Vagina (tissue), 2 donors: ENCODE measurements around the gene APOL5. TPM values are rescaled to one million over a fixed set of nuclear protein-coding genes. Genes with fewer than 3 reads are reported as not detected.

Source experiments
- DNase-seq, 2 donors: peaks; one replicate each; pipeline ENCODE4 v3.0.0-alpha.2; 2017; ENCODE audit errors: extremely low spot score in 2 of 2
- H3K27ac ChIP-seq: fragments of 200-600 bp; sonication (generic); one replicate; pipeline ENCODE4 v1.5.1; 2019
- H3K27me3 ChIP-seq: fragments of 200-600 bp; sonication (generic); one replicate; pipeline ENCODE4 v1.5.1; 2019
- H3K36me3 ChIP-seq, 2 donors: fragments of 200-600 bp; sonication (generic); one replicate each; pipeline ENCODE4 v1.5.1; 2017 to 2019
- H3K4me1 ChIP-seq: fragments of 200-600 bp; sonication (generic); one replicate; pipeline ENCODE4 v1.5.1; 2019
- H3K4me3 ChIP-seq, 2 donors: fragments of 200-600 bp; sonication (generic); 1 replicate in 1 of 2; 2 replicates in 1 of 2; pipeline ENCODE4 v1.5.1; 2016 to 2019
- H3K9me3 ChIP-seq: fragments of 200-600 bp; sonication (generic); one replicate; pipeline ENCODE4 v1.5.1; 2019
- CTCF ChIP-seq, 3 experiments: fragments of 450-650 bp in 2 of 3; fragments of 200-600 bp in 1 of 3; sonication (generic) in 1 of 3; IDR thresholded peaks; one replicate each; pipeline ENCODE4 v1.5.1; 2017 to 2019; ENCODE audit warnings: antibody characterized with exemption in 3 of 3, mild to moderate bottlenecking in 2 of 3, moderate library complexity in 2 of 3
- POLR2A ChIP-seq, 2 donors: fragments of 450-650 bp; IDR thresholded peaks; one replicate each; pipeline ENCODE4 v1.6.1; 2017; ENCODE audit warnings: antibody characterized with exemption in 2 of 2, mild to moderate bottlenecking in 2 of 2, moderate library complexity in 2 of 2
- POLR2AphosphoS5 ChIP-seq, 2 donors: sonication (generic); formaldehyde crosslinking; IDR thresholded peaks; one replicate each; pipeline ENCODE4 v1.9.0; 2017; ENCODE audit warnings: antibody characterized with exemption in 2 of 2, mild to moderate bottlenecking in 2 of 2, low read depth in 1 of 2; ENCODE audit not compliant: insufficient read depth in 1 of 2
- intact Hi-C: fragments of 100-400 bp; cut with DNase I; formaldehyde crosslinking; loops from one replicate; pipeline ENCODE4 v1.15.1; 2023
- total RNA-seq: library from RNA; depleted of rRNA; stranded (reverse); fragments of >200 nt; gene quantifications from one replicate; pipeline ENCODE4 v1.2.3, GENCODE V29; 2016

APOL5 gene
- total RNA-seq, 1 donor from 2014 or later: not detected

DNA sequence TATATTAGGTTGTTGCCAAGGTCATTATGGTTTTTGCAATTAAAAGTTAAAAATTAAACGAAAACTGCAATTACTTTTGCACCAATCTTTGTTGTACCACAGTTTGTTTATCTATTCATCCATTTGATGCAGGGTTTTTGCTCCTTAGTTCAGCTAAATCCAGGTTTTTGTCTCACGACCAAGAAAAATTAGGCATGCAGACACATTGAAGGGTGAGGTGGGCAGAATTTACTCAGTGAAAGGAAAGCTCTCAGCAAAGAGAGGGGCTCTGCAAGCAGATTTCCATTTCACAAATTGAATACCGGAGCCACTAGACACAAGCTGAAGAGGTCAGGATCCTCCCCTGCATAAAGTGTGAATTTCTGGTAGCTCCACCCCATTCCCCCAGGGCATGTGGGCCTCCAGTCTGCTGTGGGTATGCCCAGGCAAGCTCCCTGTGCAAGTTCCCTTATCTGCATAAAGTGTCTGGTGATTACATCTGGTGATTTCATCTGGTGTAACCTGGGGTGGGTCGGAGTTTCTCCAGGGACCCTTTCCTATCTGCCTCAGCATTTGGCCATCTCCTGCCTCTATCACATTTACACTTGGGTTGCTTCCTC is 36.1 kb upstream of the APOL5 start:
- no peak for TF ChIP-seq POLR2AphosphoS5 (IDR thresholded peaks at IDR 0.05; ENCODE audit: insufficient read depth in 1 of 2, low read depth in 1 of 2)
- no peak for TF ChIP-seq POLR2A (IDR thresholded peaks at IDR 0.05)
- TF ChIP-seq CTCF (IDR thresholded peaks at IDR 0.05): no peak
- intact Hi-C loops: no loop called here
- no peak overlapping the region for H3K27ac ChIP-seq
- H3K4me3 ChIP-seq: no peak overlapping the region
- peak in 1 of 2 donors; percentile 29 for DNase-seq
- H3K27me3 ChIP-seq: no peaks in the 10 kb centered on the region
- H3K9me3 ChIP-seq: no peaks in the 10 kb centered on the region
- no peaks in the 10 kb centered on the region for H3K4me1 ChIP-seq
- H3K36me3 ChIP-seq: no peaks in the 10 kb centered on the region

DNA sequence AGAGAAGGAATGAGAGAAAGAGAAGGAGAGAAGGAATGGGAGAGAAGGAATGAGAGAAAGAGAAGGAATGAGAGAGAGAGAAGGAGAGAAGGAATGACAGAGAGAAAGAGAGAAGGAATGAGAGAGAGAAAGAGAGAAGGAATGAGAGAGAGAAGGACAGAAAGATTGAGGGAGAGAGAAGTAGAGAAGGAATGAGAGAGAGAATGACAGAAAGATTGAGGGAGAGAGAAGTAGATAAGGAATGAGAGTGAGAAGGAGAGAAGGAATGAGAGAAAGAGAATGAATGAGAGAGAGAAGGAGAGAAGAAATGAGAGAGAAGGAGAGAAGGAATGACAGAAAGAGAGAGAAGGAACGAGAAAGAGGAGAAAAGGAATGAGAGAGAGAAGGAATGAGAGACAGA is 34.1 kb upstream of the APOL5 start:
- Histone ChIP-seq H3K27ac (no peak overlapping the region), H3K4me1 (no peaks in the 10 kb centered on the region), H3K4me3 (no peak overlapping the region), H3K27me3 (no peaks in the 10 kb centered on the region), H3K36me3 (no peaks in the 10 kb centered on the region), H3K9me3 (no peaks in the 10 kb centered on the region)
- DNase-seq: no peak
- TF ChIP-seq CTCF (IDR thresholded peaks at IDR 0.05): no peak
- no peak for TF ChIP-seq POLR2AphosphoS5 (IDR thresholded peaks at IDR 0.05; ENCODE audit: insufficient read depth in 1 of 2, low read depth in 1 of 2)
- TF ChIP-seq POLR2A (IDR thresholded peaks at IDR 0.05): no peak
- intact Hi-C loops: no loop called here

DNA sequence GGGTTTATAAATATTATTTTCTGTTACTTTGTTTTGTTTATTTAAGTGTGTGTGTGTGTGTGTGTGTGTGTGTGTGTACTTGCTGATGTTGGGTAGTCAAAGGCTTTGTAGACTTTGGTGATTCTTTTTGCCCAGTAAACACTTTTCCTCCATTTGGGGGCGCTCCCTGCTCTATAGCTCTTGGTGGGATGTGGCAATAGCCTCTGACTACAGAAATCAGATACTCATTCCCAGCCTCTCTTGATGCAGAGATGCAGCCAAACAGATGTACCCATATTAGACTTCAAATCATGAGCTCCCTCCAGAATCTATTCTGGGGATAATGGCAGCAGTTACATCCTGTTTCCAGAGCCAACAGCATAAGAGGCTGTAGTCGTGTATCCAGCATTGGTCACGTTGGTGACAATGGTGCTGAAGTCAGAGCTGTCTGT is 33.4 kb upstream of the APOL5 start:
- intact Hi-C loops: no loop called here
- no peaks in the 10 kb centered on the region for H3K9me3 ChIP-seq

GRCh38 chr22:35684732-35685131 is 32.9 kb upstream of the APOL5 start:
- Histone ChIP-seq H3K4me1 (no peaks in the 10 kb centered on the region), H3K4me3 (no peak overlapping the region), H3K27ac (no peak overlapping the region), H3K9me3 (no peaks in the 10 kb centered on the region), H3K36me3 (no peaks in the 10 kb centered on the region), H3K27me3 (no peaks in the 10 kb centered on the region)
- no peak for DNase-seq
- intact Hi-C loops: no loop called here
- TF ChIP-seq POLR2AphosphoS5 (IDR thresholded peaks at IDR 0.05; ENCODE audit: insufficient read depth in 1 of 2, low read depth in 1 of 2) (no peak), CTCF (IDR thresholded peaks at IDR 0.05) (no peak), POLR2A (IDR thresholded peaks at IDR 0.05) (no peak)

More for the DNA sequence above, 33.4 kb upstream of the APOL5 start:
- Histone ChIP-seq H3K27ac (no peak overlapping the region), H3K27me3 (no peaks in the 10 kb centered on the region), H3K36me3 (no peaks in the 10 kb centered on the region), H3K4me1 (no peaks in the 10 kb centered on the region), H3K4me3 (no peak overlapping the region)
- no peak for DNase-seq
- TF ChIP-seq POLR2AphosphoS5 (IDR thresholded peaks at IDR 0.05; ENCODE audit: insufficient read depth in 1 of 2, low read depth in 1 of 2) (no peak), CTCF (IDR thresholded peaks at IDR 0.05) (no peak), POLR2A (IDR thresholded peaks at IDR 0.05) (no peak)

GRCh38 chr22:35685731-35686130 is 31.9 kb upstream of the APOL5 start:
- intact Hi-C loops: no loop called here
- no peaks in the 10 kb centered on the region for H3K36me3 ChIP-seq
- no peak for DNase-seq
- TF ChIP-seq POLR2A (IDR thresholded peaks at IDR 0.05) (no peak), POLR2AphosphoS5 (IDR thresholded peaks at IDR 0.05; ENCODE audit: insufficient read depth in 1 of 2, low read depth in 1 of 2) (no peak), CTCF (IDR thresholded peaks at IDR 0.05) (no peak)
- no peaks in the 10 kb centered on the region for H3K9me3 ChIP-seq
- H3K27me3 ChIP-seq: no peaks in the 10 kb centered on the region
- H3K4me3 ChIP-seq: no peak overlapping the region
- H3K27ac ChIP-seq: no peak overlapping the region
- no peaks in the 10 kb centered on the region for H3K4me1 ChIP-seq
